ENCODE data around the gene RELL2. TPM values are rescaled to one million over a fixed set of nuclear protein-coding genes. Genes with fewer than 3 reads are reported as not detected.

Gene RELL2
- total RNA-seq, 1 donor from 2014 or later: 5.6 TPM

GRCh38 chr5:141618804-141619554 is 17.8 kb upstream of the RELL2 start, which contains the start of gene DIAPH1:
DIAPH1 (minus strand) TSS chr5:141619000; CDS start chr5:141618914, 86 bp downstream.
- peak; percentile 97 to 99 for DNase-seq (ENCODE audit: low read depth in 2 of 2)

DNA sequence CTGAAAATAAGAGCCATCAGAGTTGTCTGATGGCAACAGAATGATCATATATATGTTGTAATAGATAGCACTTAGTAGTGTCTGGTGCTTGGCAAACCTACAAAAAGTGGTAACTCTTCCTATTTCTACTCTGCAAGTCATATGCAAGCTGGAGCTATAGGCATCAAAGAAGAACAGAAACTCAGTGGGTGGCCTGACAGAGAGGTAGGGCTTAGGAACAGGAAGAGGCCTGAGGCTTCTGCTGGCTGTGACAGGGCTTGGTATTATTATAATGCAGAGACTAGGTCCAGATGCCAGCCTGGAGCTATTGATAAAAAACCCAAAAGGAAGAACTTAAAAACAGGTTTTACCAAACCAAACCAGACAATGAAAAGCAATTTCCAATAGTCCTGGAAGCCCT is 13.6 kb upstream of the RELL2 start:
- no peak for DNase-seq (ENCODE audit: low read depth in 2 of 2)

- no peak for DNase-seq (ENCODE audit: low read depth in 2 of 2)
Measured at GRCh38 chr5:141623611-141624010, 13.2 kb upstream of the RELL2 start.

DNA sequence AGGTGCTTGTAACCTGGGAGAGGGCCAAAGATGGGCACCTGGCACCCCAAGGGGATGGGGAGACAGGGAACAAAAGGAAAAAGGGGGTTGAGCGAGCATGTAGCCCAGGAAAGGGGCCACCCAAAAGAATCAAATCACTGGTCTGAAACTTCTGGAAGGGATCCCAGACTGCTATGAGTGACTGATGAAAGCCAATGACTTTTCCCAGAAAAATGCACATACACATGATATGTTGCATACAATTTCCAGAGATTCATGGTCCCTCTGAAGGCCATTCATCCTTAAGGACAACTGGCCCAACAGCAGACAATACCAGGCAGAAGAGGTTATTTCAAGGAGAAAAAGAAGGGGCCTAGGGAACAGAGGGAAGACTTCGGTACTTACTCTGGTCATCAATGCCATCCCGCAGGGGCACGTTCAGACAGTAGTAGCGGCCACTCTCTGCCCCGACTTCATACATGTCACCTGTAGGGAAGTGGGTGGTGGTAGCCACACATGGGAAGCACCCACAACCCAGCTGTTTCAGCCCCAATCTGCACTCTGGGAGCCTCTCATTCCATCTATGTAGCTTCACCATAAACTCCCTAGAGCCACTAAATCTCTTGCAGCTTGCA is 8.5 kb upstream of the RELL2 start:
- DNase-seq (ENCODE audit: low read depth in 2 of 2): no peak

DNA sequence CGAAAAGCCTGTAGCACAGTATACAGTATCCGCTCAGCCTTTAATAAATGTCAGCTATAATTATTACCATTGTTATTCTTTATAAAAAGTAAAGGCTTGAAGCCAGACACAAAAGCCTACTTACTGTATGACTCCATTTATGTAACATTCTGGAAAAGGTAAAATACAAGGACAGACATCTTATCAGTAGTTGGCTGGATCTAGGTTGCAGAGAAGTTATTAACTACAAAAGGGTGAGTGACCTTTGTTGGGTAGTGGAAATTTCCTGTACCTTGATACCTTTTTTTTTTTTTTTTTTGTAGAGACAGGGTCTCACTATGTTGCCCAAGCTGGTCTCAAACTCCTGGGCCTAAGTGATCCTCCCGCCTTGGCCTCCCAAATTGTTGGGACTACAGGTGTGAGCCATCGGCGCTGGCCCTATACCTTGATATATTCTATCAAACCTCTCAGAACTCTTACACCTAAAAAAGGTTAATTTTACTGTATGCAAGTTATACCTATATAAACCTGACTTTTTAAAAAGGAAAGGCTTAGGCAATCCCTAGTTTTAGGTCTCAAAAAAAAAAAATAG is 6.1 kb upstream of the RELL2 start:
- no peak for DNase-seq (ENCODE audit: low read depth in 2 of 2)

GRCh38 chr5:141632650-141633049 is 4.1 kb upstream of the RELL2 start:
- no peak for DNase-seq (ENCODE audit: low read depth in 2 of 2)

GRCh38 chr5:141633871-141634561 is 2.8 kb upstream of the RELL2 start:
- no peak for DNase-seq (ENCODE audit: low read depth in 2 of 2)

DNA sequence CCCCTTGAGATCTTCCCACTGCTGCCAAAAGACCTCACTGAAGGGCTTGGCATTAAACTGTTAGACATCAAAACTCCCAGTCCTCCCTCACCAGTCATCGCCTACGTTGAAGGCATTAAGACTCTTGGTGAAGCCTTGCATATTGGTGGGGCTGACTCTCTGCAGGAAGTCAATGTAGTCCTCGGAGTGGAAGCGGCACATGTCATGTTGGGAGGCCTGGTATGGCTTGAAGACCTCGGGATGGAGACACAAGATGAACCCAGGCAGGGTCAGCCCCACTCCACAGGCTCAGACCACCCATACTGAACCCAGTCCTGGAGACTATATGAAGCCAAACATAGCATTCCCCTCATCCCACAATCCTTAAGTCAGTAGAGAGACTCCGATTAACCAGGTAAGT is 2.1 kb upstream of the RELL2 start:
- no peak for DNase-seq (ENCODE audit: low read depth in 2 of 2)

- DNase-seq (ENCODE audit: low read depth in 2 of 2): no peak
Measured at GRCh38 chr5:141635646-141636045, 1.2 kb upstream of the RELL2 start.

- DNase-seq (ENCODE audit: low read depth in 2 of 2): no peak
Measured at GRCh38 chr5:141636106-141636412, 738 bp upstream of the RELL2 start.

GRCh38 chr5:141637123-141637766 is 448 bp downstream of the RELL2 start:
- peak in 1 of 2 donors; percentile 17 for DNase-seq (ENCODE audit: low read depth in 2 of 2)

DNA sequence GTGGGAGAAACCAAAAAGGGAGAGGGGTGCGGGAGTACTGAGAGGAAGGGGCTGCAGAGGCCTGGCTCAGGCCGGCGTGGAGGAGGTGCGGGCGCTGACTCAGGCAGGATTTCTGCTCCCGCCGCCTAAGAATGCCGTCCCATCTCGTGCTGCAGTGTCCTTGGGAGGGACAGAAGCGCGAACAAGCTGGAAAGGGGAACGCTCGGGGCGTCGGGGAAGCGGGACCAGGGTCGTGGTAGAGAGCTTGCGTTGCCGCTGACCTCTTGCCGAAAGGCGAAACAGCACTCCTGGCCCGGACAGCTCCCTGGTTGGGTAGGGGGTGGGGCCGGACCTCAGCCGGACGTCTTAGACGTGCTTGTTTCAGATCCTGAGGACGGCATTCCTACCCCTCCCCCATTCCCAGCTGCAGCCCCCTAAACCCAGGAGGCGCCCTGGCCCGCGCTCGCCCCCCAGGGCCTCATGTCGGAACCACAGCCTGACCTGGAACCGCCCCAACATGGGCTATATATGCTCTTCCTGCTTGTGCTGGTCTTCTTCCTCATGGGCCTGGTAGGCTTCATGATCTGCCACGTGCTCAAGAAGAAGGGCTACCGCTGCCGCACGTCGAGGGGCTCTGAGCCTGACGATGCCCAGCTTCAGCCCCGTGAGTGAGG is 1.1 kb downstream of the RELL2 start:
- peak; percentile 33 to 70 for DNase-seq (ENCODE audit: low read depth in 2 of 2)

DNA sequence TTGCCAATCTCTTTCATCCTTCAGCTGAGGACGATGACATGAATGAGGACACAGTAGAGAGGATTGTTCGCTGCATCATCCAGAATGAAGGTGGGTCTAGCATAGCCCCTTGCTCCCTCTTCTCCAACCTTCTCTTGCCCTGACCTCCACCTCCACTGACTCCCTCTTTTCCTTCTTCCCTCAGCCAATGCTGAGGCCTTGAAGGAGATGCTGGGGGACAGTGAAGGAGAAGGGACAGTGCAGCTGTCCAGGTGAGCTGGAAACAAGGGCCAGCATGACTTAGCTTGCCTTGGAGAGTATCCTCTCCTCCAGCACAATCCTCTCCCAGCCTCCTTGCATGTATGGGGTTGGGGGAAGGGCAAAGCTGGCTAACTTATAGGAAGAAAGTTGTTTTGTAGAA is 2.0 kb downstream of the RELL2 start:
- no peak for DNase-seq (ENCODE audit: low read depth in 2 of 2)

DNA sequence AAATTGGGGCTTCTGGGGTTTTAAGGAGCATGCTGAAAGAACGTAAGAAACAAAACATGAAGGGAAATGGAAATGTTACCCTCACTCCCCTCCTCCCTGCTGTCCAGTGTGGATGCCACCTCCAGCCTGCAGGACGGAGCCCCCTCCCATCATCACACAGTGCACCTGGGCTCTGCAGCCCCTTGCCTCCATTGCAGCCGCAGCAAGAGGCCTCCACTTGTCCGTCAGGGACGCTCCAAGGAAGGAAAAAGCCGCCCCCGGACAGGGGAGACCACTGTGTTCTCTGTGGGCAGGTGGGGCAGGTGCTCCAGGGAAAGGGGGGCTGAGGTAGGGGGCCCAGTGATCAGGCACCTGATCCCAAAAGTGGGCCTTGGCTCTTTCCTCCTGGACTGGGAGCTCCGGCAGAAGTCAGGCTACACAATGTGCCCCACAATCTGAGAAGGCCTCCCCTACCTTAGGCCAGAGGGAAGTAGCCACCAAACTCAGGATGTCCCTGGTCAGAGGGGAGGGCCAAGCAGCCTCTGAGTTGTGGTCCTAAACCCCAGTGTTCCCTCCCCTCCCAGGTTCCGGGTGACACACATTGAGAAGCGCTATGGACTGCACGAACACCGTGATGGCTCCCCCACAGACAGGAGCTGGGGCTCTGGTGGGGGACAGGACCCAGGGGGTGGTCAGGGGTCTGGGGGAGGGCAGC is 2.7 kb downstream of the RELL2 start:
- DNase-seq (ENCODE audit: low read depth in 2 of 2): no peak

GRCh38 chr5:141640051-141640415 is 3.2 kb downstream of the RELL2 start:
- DNase-seq (ENCODE audit: low read depth in 2 of 2): no peak

DNA sequence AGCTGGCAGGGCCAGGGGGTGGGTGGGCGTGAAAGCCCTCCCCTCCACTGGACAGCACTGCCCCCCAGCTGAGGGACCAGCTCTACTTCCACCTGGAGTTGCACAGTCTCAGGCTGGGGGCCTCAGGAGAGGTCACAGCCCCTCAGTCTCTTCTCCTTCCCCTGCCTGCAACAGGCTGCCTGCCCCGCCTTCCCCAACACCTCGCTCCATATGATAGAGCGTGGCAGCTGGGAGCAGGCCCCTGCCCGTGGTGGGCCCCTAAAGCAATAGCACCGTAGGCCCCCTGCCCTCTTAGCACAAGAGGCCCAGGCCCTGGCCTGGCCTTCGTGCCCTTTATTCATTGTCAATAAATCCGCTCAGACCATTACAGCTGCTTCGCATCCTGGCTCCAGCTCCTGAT is 3.9 kb downstream of the RELL2 start:
- DNase-seq (ENCODE audit: low read depth in 2 of 2): no peak

GRCh38 chr5:141641634-141642267 is 5.0 kb downstream of the RELL2 start:
- peak in 1 of 2 donors; percentile 81 for DNase-seq (ENCODE audit: low read depth in 2 of 2)

DNA sequence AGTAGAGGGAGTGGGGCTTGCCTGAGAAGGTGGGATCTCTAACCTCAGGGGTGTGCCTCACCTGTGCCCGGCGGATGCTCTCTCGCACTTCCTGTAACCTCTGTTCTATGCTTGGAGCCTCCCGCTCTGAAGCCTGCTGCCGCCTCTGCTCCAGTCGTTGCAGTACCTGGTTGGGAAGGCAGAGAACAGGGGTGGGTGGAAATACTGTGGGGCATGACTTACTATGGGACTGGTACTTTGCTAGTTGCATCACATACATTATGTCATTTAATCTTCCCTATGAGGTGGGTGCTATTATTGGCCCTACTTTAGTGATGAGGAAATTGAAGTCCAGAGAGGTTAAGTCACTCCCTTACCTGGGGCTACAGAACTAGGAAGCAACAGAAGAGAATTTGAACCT is 9.2 kb downstream of the RELL2 start:
- no peak for DNase-seq (ENCODE audit: low read depth in 2 of 2)

DNA sequence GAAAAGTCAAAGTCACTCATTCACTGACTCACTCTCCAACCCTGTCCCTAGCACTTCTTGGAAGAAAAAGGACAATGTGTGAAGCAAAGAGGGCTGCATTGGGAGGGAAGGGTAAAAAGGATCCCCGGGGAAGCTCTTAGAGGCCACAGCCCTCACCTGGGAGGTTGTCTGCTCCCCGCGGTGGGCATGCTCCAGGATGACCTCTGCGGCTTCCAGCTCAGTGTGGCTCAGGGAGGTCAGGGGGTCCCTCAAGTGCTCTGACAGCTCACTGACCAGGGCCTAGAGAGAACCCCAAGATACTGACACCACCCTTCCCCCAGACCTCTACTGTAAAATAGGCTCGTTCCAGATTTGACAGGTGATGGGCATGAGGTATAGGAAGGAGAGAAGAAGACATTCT is 10.4 kb downstream of the RELL2 start:
- DNase-seq (ENCODE audit: low read depth in 2 of 2): no peak

- no peak for DNase-seq (ENCODE audit: low read depth in 2 of 2)
Measured at GRCh38 chr5:141647851-141648250, 11.1 kb downstream of the RELL2 start.

Data from lung microvascular endothelial cell (primary cell).